ENCODE results near the gene ELMO1. TPM values are rescaled to one million over a fixed set of nuclear protein-coding genes. Genes with fewer than 3 reads are reported as not detected.

The ELMO1 gene
- total and polyA plus RNA-seq, 2 experiments from 2014 or later, result 19.7 to 28.7 TPM

DNA sequence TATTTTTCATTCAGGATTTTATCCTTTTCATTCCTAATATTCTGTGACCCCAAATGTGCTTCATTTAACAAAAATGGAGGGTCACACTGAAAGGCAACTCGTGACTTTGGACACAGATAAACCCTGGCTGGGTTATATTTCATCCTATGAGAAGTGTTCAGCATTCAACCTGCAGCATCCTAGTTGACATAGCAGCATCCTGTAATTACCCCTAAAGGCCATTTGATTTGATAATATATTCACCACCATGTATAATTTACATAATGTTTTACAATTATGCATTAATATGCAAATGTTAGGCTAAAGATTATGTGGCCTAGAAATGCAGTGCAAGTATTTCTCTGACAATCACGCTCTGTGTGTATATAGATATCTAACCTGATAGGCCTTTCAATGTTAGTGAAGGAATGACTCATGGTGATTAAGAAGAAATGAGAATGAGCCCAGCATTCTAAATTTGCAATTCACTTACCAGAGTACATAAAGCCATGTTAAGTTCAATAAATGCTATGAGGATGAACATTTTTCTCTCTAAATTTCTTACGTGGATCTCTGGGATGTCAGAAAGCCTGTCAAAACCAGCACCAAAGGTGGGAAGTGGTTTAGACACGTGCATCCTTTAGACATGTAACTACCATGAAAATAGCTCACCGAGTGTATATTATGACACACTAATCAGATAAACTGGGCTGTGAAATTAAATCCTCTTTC lies 386.7 kb downstream of the ELMO1 start:
- H4K20me1 ChIP-seq (ENCODE audit: insufficient read depth, poor library complexity, severe bottlenecking), result no peaks in the 10 kb centered on the region
- H3K4me1 ChIP-seq (ENCODE audit: insufficient read depth), result no peaks in the 10 kb centered on the region
- no peaks in the 10 kb centered on the region for H3K27me3 ChIP-seq
- no peaks in the 10 kb centered on the region for H3K9me2 ChIP-seq (replicated peaks; ENCODE audit: insufficient read depth)
- TF ChIP-seq EZH2 (IDR thresholded peaks at IDR 0.05; ENCODE audit: borderline replicate concordance), result no peak
- no peak for TF ChIP-seq CTCF (IDR thresholded peaks at IDR 0.05; ENCODE audit: poor library complexity)
- TF ChIP-seq EZH2phosphoT487 (IDR thresholded peaks at IDR 0.05; ENCODE audit: low read depth, severe bottlenecking, unreplicated experiment), result no peak
- WGBS (ENCODE audit: low lambda C conversion rate, missing lambda C conversion rate), result 85% methylated on average over 5 of the region's 5 CpGs
- H3K4me2 ChIP-seq, result no peak overlapping the region
- no peak overlapping the region for H3K27ac ChIP-seq
- H3K36me3 ChIP-seq (replicated peaks; ENCODE audit: insufficient read depth, low read depth), result no peaks in the 10 kb centered on the region
- H3K9me3 ChIP-seq (ENCODE audit: low read depth), result no peaks in the 10 kb centered on the region
- H2AFZ ChIP-seq, result no peak overlapping the region
- H3K4me3 ChIP-seq, result no peak overlapping the region
- H3K79me2 ChIP-seq, result no peaks in the 10 kb centered on the region
- no peak for DNase-seq (ENCODE audit: low spot score)

GRCh38 chr7:37056234-37056912 lies 392.3 kb downstream of the ELMO1 start:
- Histone ChIP-seq H3K9me3 (ENCODE audit: low read depth) (no peaks in the 10 kb centered on the region), H3K4me2 (no peak overlapping the region), H3K27ac (no peak overlapping the region), H2AFZ (no peak overlapping the region), H3K9me2 (replicated peaks; ENCODE audit: insufficient read depth) (no peaks in the 10 kb centered on the region), H3K36me3 (replicated peaks; ENCODE audit: insufficient read depth, low read depth) (no peaks in the 10 kb centered on the region), H3K4me3 (no peak overlapping the region), H3K4me1 (ENCODE audit: insufficient read depth) (no peaks in the 10 kb centered on the region), H3K27me3 (no peaks in the 10 kb centered on the region), H4K20me1 (ENCODE audit: insufficient read depth, poor library complexity, severe bottlenecking) (no peaks in the 10 kb centered on the region), H3K79me2 (no peaks in the 10 kb centered on the region)
- DNase-seq (ENCODE audit: low spot score), result no peak
- WGBS (ENCODE audit: low lambda C conversion rate, missing lambda C conversion rate), result 78% methylated on average over 4 of the region's 4 CpGs
- TF ChIP-seq EZH2phosphoT487 (IDR thresholded peaks at IDR 0.05; ENCODE audit: low read depth, severe bottlenecking, unreplicated experiment), result no peak
- no peak for TF ChIP-seq EZH2 (IDR thresholded peaks at IDR 0.05; ENCODE audit: borderline replicate concordance)
- TF ChIP-seq CTCF (IDR thresholded peaks at IDR 0.05; ENCODE audit: poor library complexity), result no peak

DNA sequence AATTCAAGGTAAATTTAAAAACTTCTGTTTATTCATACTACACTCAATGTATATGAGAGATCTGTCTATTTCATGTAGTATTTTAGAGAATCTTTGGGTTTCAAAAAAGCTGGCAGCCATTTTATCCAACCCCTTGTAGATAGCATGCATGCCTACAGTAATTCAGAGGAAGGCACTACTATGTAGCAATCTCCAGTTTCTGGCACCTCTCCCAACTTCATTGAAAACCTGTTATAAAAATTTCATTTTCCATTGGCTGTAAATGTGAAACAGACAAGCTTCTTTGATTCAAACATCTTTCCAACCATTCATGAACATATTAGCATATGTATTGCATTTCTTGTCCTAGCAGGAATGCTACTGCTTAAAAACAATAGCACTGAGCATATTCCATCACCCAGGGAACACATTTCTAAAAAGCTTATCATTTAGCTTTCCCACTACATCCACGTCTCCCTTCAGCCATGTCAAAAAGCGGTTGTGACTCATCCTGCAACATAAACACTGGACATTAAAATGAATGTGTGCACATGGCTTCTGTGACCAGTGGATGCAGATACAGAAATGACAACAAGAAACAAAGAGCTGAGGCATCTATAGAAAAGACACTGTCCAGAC lies 393.9 kb downstream of the ELMO1 start:
- Histone ChIP-seq H4K20me1 (ENCODE audit: insufficient read depth, poor library complexity, severe bottlenecking) (no peaks in the 10 kb centered on the region), H2AFZ (no peak overlapping the region), H3K9me3 (ENCODE audit: low read depth) (no peaks in the 10 kb centered on the region), H3K27ac (no peak overlapping the region), H3K79me2 (no peaks in the 10 kb centered on the region), H3K27me3 (no peaks in the 10 kb centered on the region), H3K4me3 (no peak overlapping the region), H3K4me2 (no peak overlapping the region), H3K36me3 (replicated peaks; ENCODE audit: insufficient read depth, low read depth) (no peaks in the 10 kb centered on the region), H3K9me2 (replicated peaks; ENCODE audit: insufficient read depth) (no peaks in the 10 kb centered on the region), H3K4me1 (ENCODE audit: insufficient read depth) (no peaks in the 10 kb centered on the region)
- no peak for DNase-seq (ENCODE audit: low spot score)
- TF ChIP-seq EZH2 (IDR thresholded peaks at IDR 0.05; ENCODE audit: borderline replicate concordance), result no peak
- TF ChIP-seq CTCF (IDR thresholded peaks at IDR 0.05; ENCODE audit: poor library complexity), result no peak
- no peak for TF ChIP-seq EZH2phosphoT487 (IDR thresholded peaks at IDR 0.05; ENCODE audit: low read depth, severe bottlenecking, unreplicated experiment)
- WGBS (ENCODE audit: low lambda C conversion rate, missing lambda C conversion rate), result 70% methylated on average over 2 of the region's 2 CpGs

Data from hepatocyte (in vitro differentiated cells).